Prostate gland (tissue), 2 donors: ENCODE results near the gene SAMSN1.

Source experiments
- POLR2A ChIP-seq: fragments of 450-650 bp; IDR thresholded peaks from one replicate; pipeline ENCODE4 v1.6.1; 2016; ENCODE audit warnings: antibody characterized with exemption, mild to moderate bottlenecking
- POLR2AphosphoS5 ChIP-seq: sonication (generic); formaldehyde crosslinking; IDR thresholded peaks from one replicate; pipeline ENCODE4 v1.6.1; 2017; ENCODE audit warnings: antibody characterized with exemption
- TF ChIP-seq, protein P1 (sequence below), 4 experiments: fragments of 200-600 bp in 2 of 4; fragments of 450-650 bp in 2 of 4; sonication (generic) in 2 of 4; IDR thresholded peaks; 1 replicate in 3 of 4; 2 replicates in 1 of 4; pipeline ENCODE4 v1.5.1; 2016 to 2019; ENCODE audit warnings: antibody characterized with exemption in 4 of 4, mild to moderate bottlenecking in 2 of 4, moderate library complexity in 2 of 4

DNA sequence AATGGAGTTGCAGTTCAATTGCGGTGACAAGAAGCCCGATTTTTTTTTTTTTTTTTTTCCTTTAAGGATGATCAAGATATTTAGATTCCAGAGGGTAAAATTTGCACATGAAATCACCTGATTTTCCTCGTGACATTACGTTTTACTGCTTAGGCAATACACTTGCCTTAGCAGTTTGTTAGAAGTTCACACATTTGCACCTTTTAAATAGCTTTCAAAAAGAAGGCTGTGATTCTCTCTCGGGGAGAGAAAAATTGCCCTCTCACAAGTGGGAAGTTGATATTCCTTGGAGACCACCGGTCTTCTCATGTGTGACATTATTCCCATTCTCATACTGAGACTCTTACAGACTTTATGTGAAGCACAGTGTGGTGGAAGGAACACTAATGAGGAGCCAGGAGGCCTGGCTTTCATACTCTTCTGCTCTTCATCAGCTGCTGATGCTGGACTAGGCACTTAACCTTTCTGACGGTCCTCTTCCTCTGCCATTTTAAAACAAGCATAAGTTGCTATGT lies 93.3 kb downstream of the SAMSN1 start:
- TF ChIP-seq, protein P1, sequence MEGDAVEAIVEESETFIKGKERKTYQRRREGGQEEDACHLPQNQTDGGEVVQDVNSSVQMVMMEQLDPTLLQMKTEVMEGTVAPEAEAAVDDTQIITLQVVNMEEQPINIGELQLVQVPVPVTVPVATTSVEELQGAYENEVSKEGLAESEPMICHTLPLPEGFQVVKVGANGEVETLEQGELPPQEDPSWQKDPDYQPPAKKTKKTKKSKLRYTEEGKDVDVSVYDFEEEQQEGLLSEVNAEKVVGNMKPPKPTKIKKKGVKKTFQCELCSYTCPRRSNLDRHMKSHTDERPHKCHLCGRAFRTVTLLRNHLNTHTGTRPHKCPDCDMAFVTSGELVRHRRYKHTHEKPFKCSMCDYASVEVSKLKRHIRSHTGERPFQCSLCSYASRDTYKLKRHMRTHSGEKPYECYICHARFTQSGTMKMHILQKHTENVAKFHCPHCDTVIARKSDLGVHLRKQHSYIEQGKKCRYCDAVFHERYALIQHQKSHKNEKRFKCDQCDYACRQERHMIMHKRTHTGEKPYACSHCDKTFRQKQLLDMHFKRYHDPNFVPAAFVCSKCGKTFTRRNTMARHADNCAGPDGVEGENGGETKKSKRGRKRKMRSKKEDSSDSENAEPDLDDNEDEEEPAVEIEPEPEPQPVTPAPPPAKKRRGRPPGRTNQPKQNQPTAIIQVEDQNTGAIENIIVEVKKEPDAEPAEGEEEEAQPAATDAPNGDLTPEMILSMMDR (IDR thresholded peaks at IDR 0.05) = no peak
- TF ChIP-seq POLR2A = no peak
- no peak for TF ChIP-seq POLR2AphosphoS5
